HG02798 (cell line): ENCODE measurements around the gene KIAA1958.

Experiments
- ATAC-seq: cut with Tn5 transposase; IDR thresholded peaks from one replicate; pipeline ENCODE4 v1.9.1; 2021; ENCODE audit warnings: mild to moderate bottlenecking; ENCODE audit not compliant: unreplicated experiment, poor library complexity

KIAA1958 gene

DNA sequence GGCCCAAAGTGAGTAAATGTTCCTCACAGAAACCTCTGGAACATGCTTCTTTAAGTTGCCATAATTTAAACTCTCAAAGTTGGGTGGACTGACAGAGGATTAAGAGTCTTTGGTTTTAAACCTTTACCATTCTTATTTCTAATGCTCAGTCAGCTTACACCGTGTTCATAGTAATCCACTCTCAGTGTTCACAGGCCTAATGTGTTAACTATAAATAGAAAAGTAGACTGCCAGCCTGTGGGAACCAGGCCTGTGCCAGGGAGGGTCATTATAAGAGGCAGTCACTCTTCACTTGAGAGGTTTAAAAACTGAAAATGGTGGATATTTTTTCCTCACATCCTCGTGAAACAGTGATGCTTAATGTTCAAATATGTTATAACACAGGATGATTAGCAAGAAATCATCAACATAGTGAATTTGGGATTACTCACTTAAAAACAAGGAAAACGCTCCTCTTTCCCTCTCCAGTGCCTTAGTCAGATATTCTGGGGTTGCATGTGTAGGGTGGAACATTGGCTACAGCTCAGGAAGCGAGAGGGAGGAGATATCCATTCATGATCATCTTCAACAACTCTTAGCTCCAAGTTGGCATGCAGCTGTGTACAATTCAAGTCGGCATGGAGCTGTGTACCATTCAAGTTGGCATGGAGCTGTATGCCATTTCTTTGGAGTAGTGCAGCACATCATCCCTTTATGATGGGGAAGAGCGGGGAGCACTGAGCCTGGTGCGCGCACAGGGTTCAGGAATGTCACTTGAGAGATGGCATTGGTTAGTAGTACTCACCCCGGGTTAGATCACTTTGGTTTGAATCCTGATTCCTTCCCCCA lies 65.8 kb downstream of the KIAA1958 start:
- ATAC-seq, result no peak

GRCh38 chr9:112553256-112553826 lies 66.7 kb downstream of the KIAA1958 start:
- ATAC-seq, result no peak

- no peak for ATAC-seq
Observed at GRCh38 chr9:112554516-112554915, 67.9 kb downstream of the KIAA1958 start.

GRCh38 chr9:112555101-112555643 lies 68.5 kb downstream of the KIAA1958 start:
- no peak for ATAC-seq

DNA sequence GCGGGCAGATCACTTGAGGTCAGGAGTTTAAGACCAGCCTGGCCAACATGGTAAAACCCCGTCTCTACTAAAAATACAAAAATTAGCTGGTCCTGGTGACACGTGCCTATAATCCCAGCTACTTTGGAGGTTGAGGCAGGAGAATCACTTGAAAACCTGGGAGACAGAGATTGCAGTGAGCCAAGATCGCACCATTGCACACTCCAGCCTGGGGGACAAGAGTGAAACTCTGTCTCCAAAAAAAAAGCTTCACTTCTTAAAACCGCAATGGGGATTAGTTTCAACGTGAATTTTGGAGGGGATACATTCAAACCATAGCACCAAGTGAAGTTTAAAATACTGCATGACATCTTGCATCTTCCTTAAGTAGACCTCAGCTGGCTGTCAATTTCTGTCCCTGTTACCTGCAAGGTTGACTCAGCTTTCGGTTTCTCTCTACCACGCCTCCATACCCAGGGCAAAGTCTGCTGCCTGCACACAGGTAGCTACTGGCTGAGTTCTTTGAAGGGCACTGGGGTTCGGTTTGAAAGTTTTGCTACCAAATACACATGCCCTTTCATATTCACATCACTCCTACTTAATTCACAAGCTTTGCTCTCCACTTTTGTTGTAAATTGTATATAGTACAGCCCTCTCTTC lies 69.3 kb downstream of the KIAA1958 start:
- no peak for ATAC-seq

DNA sequence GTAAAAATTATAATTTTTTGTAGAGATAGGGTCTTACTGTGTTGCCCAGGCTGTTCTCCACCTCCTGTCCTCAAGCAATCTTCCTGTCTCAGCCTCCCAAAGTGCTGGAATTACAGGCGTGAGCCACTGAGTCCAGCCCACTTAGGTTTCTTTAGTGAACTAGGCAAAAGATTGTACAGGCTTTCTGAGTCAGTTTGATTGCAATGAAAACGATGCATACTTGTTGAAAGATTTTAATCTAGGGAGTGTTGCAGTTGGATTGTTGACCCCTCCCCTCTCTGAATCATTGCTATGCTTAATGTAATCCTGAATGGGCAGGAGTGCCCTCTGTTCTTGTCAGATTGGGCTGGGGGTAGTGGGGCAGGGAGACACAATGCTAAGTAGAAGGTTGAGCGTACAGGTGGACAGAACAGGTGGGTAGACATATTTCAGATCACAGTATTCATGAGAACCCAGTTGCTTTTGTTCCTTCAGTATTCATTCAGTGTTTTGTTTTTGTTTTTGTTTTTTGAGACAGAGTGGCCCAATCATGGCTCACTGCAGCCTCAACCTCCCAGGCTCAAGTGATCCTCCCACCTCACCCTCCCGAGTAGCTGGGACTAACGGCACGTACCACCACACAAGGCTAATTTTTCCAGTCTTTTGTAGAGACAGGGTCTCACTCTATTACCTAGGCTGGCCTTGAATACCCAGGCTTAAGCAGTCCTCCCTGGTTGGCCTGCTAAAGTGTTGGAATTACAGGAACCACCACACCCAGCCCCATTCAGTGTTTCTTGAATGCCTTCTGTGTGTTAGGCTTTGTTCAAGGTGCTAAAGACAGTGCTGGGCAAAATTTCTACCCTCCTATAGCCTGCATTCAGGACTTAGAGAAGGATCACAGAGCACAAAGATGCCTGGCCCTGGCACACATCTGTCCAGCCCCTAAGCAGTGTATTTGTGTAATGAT lies 70.1 kb downstream of the KIAA1958 start:
- ATAC-seq, result no peak

DNA sequence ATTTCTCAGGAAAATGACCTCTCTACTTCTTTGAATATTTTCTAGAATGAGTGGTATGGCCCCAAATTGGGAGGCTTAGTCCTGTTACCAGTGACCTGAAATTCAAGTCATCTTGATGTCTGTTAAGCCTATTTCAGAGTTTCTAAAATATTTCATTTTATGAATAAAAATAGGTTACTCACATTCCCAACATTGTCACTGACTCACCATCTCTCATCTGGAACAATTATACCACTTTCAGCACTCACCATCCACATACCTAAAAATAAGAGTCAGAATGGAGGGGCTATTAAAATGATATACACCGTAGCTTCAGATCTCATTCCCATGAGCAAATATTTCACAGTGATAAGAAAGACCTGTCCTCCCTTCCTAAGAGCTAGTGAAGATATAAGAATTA lies 71.8 kb downstream of the KIAA1958 start:
- ATAC-seq, result no peak

- ATAC-seq, result no peak
Observed at GRCh38 chr9:112558978-112559377, 72.4 kb downstream of the KIAA1958 start.

DNA sequence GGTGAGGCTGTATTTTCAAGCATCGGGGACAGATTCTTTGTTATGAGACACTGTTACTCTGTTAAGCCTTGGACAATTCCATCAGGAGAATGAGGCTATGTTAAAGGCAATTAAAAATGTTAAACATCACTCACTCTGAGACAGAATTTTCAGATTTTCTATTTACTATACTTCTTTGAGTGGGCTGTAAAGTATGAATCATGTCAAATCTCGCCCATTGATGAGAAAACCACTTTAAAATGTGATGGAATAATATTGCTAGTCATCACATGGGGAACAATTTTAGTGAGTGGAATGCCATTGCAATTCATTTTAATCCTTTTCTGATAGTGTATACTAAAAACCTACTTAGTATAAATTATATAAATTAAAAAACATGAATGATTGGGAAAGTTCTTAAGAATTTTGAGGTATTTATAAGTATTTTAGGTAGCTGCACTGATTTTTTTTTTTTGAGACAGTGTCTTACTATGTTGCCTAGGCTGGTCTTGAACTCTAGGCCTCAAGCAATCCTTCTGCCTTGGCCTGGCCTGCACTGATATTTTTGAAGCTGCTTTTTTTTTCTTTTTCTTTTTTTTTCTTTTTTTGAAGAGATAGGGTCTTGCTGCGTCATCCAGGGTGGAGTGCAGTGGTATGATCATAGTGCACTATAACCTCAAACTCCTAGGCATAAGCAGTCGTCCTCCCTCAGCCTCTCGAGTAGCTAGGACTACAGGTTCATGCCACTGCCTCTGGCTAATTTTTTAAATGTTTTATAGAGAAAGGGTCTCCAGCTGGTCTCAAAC lies 73.2 kb downstream of the KIAA1958 start:
- ATAC-seq, result no peak

DNA sequence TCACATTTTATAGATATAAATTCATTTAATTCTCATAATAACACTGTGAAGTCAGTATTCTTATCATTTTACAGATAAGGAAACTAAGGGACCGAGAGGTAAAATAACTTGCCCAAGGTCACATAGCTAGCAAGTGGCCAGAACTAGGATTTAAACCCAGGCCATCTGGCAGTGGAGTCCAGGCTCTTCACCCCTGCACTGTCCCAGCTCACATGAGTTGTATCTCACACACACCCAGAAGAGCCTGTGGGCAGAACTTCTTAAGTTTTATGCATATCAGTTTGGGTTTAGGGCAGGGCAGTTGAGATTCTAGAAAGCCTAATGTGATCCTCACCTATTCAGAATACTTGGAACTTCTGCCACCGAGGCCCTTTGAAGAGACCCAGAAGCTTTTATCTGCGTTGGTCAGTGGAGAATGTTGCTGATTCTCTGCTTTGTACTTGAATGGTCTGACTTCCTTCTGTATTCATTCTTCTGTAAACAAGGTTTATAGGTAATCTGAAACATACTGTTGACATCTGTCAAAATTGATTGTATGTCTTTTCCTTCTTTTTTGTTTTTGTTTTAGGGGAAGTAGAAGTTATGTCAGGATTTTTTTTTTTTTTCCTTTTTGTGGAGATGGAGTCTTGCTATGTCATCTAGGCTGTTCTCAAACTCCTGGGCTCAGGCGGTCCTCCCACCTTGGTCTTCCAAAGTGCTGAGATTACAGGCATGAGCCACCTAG lies 75.8 kb downstream of the KIAA1958 start:
- ATAC-seq, result no peak

DNA sequence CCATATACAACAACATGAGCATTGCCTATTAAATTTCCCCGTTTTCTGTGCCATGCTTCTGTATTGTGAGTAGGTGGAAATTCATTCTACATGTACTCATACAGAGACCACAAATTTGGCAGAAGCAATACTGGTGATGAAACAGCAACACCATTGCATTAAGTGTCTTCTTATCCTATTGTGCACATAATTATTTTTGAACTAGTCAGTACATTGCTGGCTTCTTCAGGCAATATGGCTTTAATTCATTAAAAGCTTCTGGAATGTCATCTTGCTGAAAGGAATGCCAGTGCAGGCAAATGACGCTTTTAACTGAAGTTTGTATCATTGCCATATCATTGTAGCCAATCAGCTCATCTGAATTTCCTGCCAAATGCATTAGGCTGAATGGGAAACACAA lies 82.6 kb downstream of the KIAA1958 start:
- ATAC-seq, result no peak

DNA sequence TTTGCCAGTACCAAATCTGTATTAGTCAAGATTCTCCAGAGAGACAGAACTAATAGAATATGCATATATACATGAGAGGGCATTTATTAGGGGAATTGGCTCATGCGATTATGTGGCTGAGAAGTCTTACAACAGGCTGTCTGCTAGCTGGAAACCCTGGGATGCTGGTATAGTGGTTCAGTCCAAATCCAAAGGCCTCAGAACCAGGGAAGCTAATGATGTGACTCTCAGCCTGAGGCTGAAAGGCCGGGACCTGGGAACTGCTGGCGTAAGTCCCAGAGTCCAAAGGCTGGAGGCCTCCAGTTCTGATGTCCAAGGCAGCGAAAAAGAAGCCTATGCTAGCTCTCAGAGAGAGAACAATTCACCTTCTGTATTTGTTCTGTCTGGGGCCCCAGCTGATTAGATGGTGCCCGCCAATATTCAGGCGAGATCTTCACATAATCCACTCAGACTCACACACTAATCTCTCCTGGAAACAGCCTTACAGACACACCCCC lies 84.1 kb downstream of the KIAA1958 start:
- no peak for ATAC-seq

GRCh38 chr9:112571624-112572355 lies 85.2 kb downstream of the KIAA1958 start:
- no peak for ATAC-seq

DNA sequence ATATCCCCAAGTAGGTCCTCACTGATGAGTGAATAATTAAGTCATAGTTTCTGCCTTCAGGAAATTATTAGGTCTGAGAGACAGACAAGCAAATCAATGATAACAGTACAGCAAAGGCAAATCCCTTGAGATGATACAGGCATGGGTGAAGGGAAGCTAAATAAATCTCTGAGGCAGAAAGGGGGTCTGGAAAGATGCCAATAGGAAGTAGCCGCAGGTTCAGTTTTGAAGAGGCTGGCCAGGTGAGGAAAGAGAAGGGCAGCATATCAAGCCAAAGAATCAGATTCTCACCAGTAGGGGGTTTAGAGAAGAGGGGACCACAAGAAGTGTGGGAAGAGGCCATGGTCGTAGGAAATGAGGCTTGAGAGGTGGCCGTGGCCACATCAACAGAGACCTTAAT lies 85.8 kb downstream of the KIAA1958 start:
- no peak for ATAC-seq

- ATAC-seq, result no peak
Observed at GRCh38 chr9:112574008-112574407, 87.4 kb downstream of the KIAA1958 start.

DNA sequence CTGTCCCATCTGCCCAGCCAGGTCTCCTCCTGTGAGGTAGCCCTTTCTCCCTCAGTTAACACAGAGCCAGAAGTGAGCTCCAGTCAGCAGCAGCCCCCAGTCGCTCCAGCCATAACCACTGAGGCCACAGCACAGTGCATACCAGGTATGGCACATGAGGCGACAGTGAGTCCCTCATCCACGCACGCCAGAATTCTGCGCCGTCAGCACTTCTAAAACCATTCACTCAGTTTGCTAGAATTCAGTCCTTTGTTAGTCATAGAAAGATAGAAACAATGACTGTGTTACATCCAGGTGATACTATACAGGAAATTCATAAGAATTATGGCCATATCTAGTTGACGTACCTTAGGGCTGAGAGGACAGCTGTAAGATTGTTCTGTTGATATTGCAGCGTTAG lies 88.5 kb downstream of the KIAA1958 start:
- no peak for ATAC-seq

GRCh38 chr9:112581469-112582176 lies 95.0 kb downstream of the KIAA1958 start:
- no peak for ATAC-seq
